HPDE6-E6E7 (cell line): Measurements from ENCODE around the gene FLT3.

Source experiments
- DNase-seq: peaks from one replicate; pipeline ENCODE4 v3.0.0; 2011; ENCODE audit warnings: missing footprints; ENCODE audit errors: extremely low spot score

FLT3 gene

GRCh38 chr13:28001837-28002473 is 98.4 kb downstream of the FLT3 start:
- no peak for DNase-seq

- no peak for DNase-seq
Measured at GRCh38 chr13:28001049-28001448, 99.3 kb downstream of the FLT3 start.

DNA sequence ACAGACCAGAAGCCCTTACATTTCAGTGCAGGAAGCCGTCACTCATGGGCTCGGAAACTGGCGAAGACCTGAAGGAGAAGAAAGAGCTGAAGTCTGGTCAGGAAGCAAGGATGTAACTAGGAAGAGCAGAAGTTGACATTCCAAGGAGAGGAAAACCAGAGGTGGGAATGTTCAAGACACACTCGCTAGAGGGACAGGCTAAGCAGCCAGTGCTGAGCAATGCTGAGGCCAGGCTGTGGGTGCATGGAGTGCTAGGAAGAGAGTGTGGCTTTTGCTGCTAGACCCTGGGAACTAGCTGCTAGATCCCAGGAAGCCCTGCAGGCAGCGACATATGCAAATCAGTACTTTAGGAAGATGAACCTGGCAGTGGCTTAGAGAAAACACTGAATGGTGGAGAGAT is 99.8 kb downstream of the FLT3 start:
- no peak for DNase-seq

- DNase-seq: peak; percentile 3
Measured at GRCh38 chr13:27997904-27998522, 102.4 kb downstream of the FLT3 start.

GRCh38 chr13:27991881-27992280 is 108.5 kb downstream of the FLT3 start:
- no peak for DNase-seq

DNA sequence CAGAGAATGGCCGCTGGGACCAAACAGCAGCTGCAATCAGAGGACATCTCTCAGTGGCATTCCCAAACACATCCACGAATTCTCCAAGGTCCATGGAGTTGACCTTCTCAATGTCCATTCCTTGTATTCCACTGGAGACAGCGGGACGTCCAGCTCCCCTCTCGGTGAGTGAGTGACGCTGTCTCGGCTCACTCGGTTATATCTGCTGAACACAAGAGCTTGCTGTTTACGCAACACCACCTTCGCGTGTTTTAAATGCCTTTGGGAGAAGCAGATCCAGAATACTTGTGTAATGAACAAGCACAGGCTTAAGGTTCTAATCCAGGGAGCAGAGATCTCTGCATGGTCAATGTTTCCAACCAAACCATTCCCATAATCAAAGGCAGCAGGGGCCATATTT is 111.9 kb downstream of the FLT3 start, which contains the start of gene URAD:
URAD (minus strand) TSS at position 174 of the 400 bp plus-strand sequence; CDS start at position 118, 56 bp downstream.
- DNase-seq: no peak

DNA sequence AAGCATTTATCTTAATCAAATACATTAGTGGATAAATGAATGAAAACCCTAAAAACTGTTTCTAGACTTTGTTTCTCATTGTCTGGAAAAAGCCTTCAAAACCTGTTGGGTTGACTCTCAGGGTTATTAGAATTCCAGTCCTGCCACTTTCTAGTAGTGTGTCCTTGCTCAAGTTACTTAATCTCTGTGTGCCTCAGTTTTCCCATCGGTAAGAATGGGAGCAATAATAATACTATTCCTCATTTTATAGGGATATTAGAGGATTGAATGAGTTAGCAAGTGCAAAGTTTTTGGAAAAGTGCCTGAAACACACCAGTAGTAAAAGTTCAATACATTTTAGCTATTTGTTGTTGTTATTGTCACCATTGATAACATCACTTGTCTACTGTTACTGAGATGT is 114.8 kb downstream of the FLT3 start:
- DNase-seq: no peak

DNA sequence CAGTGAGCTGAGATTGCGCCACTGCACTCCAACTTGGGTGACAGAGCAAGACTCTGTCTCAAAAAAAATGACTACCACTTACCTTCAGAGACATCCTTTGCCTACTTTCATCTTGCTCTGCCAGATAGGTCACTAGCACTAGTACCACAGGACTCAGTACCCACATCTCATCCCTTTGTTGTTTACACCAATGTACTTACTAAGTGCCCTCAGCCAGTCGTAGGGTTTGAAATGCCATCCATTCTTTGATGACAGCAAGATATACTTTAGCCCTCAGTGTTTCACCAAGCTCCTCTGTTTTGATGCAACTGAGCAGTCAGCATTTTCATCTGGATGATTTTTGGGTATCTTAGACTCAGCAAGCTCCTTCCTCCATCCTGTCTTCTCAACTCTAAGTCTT is 118.0 kb downstream of the FLT3 start:
- DNase-seq: no peak

DNA sequence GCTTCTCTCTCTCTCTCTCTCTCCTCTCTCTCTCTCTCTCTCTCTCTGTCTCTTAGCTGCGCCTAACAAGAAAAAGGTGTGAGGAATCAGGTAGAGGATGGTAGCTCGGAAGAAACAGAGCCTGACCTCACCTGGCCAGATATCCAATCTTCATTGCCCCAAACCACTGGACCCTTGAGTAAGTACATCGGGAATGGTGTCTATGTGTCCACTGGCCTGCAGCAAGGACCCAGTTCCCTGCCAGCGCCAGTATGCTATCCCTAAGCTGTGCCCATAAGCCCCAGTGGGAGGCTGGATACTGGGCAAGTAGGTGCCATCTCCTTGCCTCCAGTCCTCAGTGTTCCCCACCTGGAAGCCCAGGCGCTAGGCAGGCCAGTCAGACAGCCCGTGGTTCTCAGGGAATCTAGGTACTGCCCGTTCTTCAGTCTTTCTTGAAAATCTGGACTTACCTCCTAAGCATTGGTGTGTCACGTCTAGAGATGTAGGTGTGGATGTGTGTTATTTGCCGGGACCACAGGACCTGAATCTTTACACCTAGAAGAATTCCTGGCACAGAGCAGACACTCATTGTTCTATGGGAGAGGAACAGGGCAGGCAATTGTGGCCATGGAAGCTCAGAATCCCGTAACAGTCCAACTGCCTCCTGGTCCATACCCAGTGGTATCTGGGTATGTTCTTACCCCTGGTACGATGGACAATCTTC is 119.2 kb downstream of the FLT3 start:
- DNase-seq: no peak

DNA sequence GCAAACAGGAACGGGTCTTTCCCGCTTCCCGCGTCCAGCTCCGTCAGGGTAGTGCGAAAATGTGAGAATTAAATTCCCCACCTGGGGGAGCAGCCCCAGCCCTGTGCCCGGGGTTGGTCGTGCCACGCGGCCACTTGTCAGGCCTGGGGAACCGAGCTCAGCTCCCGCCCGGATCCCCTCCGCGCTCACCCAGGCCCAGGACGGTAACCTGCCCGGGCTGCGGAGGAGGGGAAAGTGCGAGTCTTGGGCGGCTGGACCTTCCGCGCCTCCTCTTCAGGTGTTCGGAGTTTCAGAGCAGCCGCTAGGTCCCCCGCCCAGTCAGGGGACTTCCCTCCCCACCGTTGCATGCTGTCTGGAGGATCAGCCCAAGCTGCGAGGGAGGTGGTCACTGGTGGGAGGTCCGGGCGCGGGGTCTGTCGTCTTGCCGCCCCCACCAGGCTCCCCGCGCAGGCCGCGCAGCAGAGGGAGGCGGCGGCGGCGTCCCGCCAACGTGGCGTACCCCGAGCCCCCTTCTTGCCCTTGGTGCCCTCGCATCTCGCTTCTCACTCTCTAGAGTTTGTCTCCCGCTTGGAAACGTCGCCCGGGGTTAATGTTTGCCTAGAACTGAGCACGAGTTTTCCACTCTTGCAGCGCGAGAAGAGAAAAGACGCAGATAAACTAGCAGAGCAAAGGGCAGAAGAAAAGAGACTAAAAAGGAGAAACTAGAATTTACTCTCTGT is 119.9 kb downstream of the FLT3 start:
- DNase-seq: no peak

DNA sequence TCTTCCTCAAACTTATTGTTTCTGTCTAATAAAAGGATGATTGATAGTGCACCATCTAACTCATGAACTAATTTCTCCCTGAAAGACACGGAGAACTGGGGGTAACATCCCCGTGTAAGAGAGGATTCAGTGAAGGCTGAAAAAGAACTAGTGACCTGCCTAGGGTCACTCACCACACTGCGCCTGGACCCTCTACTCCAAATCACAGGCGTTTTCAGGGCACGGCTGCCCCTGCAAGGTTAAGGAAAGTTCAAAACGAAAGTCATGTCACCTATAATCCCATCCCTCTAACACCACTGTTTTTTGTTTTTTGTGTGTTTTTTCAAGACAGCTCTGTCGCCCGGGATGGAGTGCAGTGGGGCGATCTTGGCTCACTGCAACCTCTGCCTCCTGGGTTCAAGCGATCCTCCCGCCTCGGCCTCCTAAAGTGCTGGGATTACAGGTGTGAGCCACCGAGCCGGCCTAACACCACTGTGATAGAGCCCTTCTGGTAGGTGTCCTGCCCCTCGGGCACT is 120.6 kb downstream of the FLT3 start:
- no peak for DNase-seq

GRCh38 chr13:27979001-27979643 is 121.3 kb downstream of the FLT3 start:
- no peak for DNase-seq

DNA sequence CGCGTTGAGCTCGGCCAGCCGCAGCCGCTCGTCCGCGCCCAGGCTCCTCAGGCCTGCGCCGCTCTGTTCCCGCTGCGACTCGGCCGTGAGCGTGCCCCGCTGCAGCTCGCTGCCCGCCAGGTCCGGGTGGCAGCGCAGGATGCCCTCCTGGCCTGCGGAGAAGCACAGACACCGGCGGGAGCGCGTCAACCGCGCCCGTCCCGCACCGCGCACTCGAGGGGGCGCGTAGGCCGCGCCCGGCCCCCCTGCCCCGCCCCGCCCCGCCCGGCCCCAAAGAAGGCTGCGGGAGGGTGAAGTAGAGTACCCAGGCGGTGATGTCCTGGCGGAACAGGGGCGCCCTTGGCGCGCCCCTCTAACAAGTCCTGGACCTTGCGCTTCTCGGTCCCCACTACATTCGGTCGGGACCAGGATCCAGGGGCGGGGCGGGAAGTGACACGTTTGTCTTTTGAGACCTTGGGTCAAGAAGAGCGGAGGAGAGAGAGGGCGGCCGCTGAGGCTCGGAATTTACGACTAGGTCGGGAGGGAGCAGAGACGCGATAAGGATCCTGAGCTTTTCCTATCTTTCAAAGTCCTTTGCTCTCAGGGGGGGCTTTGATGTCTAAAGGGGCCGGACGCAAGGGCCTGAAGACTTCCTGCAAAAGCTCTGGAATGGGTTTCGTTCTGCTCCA is 121.9 kb downstream of the FLT3 start:
- DNase-seq: no peak

- no peak for DNase-seq
Measured at GRCh38 chr13:27977476-27978300, 122.7 kb downstream of the FLT3 start.

DNA sequence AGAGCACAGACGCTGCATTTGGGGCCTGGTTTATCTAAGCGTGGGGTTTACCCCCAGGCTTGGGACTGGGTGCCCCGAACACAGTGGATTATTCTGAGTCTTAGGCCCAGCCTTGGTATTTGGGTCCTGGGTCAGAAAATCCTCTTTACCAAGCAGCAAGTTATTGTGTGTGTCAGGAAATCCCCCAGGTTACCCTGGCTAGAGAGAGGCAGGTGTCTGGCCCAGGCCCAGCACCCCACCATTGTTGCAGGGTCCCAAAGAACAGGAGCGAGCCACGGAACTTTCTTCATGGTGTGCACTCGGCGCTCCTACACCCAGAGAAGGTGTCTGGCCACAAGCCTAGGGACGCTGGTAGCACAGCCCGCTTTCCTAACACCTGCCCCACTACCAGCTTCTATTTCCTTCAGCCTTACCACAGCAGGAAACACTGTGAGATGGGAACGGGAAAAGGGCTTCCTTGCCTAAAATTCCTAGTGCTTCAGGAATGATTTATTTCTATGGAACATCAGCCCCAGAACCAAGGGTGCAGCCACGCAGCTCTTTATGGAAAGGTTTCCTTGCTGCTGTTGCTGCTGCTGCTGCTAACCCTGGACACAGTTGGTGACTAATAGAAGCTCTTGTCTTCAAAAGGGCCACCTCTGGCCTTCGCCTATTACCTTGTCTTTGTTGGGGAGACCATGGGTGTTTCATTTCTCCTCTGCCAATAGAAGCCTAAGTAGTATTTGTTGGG is 123.8 kb downstream of the FLT3 start:
- no peak for DNase-seq

DNA sequence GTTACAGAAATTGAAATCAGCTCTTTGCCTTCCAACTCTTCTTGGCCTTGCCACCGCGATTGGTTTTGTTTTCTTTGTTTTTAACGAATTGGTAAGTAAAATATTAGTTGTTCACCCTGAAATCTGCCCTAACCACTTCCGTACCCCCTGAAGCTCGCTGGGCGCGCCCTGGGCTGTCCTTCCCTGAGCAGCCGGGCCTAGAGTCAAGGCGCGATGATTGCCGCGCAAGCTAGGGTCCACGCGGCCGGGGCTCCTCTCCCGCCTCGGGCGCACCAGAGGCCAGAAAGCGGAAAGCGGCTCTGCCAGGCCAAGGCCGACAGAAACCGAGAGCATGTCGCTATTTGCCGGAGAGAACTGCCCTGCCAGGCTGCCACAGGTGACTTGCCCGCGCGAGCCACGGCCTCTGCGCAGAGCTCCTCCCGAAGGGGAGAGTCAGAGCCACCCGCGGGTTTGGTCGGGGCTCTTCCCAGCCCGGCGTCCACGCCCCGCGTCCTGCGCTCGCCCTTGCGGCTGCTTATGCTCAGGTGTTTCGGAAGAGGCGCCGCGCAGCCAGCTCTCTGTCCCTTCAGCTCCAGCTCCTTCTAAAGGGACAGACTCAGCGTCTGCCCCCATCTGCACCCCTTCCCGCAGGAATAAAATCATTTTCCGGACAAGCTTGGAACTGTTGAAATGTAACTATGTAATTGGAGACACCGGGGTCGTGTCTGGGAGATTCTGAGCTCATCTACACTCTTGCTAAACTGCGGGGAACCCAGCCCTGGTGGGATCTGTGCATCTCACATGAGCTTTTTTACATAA is 124.6 kb downstream of the FLT3 start:
- no peak for DNase-seq

GRCh38 chr13:27973961-27974662 is 126.3 kb downstream of the FLT3 start:
- DNase-seq: no peak

- no peak for DNase-seq
Measured at GRCh38 chr13:27973291-27973690, 127.1 kb downstream of the FLT3 start.
